Lower lobe of right lung (tissue), 2 donors: ENCODE data around the gene CKMT2. TPM values are rescaled to one million over a fixed set of nuclear protein-coding genes. Genes with fewer than 3 reads are reported as not detected.

Experiments
- ATAC-seq, 2 donors: fragments of 200-7000 bp; cut with Tn5 transposase; one replicate each; pipeline ENCODE4 v1.9.1; 2020 to 2022; ENCODE audit warnings: mild to moderate bottlenecking in 2 of 2, moderate library complexity in 2 of 2
- DNase-seq: peaks from one replicate; pipeline ENCODE4 v3.0.0-alpha.2; 2020
- H3K27ac ChIP-seq: fragments of 200-600 bp; one replicate; pipeline ENCODE4 v1.8.0; 2022
- H3K27me3 ChIP-seq: fragments of 200-600 bp; one replicate; pipeline ENCODE4 v1.8.0; 2022; ENCODE audit warnings: low read depth
- H3K36me3 ChIP-seq: fragments of 200-600 bp; one replicate; pipeline ENCODE4 v1.8.0; 2022; ENCODE audit warnings: mild to moderate bottlenecking
- H3K4me1 ChIP-seq: fragments of 200-600 bp; one replicate; pipeline ENCODE4 v1.8.0; 2022
- H3K4me3 ChIP-seq: fragments of 200-600 bp; one replicate; pipeline ENCODE4 v1.8.0; 2022; ENCODE audit warnings: mild to moderate bottlenecking
- H3K9me3 ChIP-seq: fragments of 200-600 bp; one replicate; pipeline ENCODE4 v1.8.0; 2022
- intact Hi-C: fragments of 100-400 bp; cut with DNase I; formaldehyde crosslinking; loops from one replicate; pipeline ENCODE4 v1.11.0; 2022
- total RNA-seq: library from RNA; stranded (reverse); fragmentation: NEBNext Ultra II Directional; extraction: Animal tissue kit (Norgen Biotek cat#: 25700); gene quantifications from one replicate; pipeline ENCODE4 v1.2.1, GENCODE V29; 2021
- TF ChIP-seq, protein P1 (sequence below): fragments of 200-600 bp; IDR thresholded peaks from one replicate; pipeline ENCODE4 v1.8.0; 2022; ENCODE audit warnings: antibody characterized with exemption, mild to moderate bottlenecking
- donor health status: DM: no; HTN: yes; CAD: no; lungs with severe emphysema.

The CKMT2 gene
- total RNA-seq, 1 donor from 2014 or later, result 1.4 TPM

DNA sequence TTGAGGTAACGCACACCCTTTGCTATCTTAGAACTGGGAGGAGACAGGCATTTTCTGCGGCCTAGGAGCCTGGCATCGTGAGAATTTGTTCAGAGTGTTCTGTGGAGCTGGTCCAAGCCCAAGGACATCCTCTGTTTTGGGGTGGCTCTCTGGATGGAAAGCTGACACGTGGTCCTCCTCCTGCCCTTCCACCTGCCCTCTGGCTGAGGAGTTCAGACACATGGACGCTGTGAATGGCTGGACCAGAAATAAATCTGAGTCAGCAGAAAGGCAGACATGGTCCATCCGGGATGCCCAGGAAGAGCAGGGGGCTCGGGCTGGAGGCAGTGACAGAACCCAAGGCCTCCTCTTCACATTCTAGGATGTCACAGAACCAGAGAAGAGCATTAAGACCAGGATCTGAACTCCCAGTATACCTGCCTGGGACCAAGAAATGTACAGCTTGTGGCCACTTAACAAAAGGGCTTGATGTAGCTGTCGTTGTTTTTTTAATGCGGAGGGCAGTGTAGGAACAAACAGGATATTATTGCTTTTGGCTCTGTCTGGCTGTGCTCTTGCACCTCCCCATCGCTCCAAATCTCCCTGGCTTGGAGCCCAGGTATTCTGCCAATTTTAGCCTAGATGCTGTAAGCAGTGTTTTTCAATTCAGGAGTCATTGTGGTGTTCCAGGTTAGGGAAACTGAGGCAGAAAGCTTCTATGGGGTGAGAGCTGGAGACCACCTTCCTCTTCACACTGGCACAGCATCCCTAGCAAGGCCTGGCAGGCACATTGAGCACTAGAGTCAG lies 2.4 kb downstream of the CKMT2 start:
- TF ChIP-seq, protein P1, sequence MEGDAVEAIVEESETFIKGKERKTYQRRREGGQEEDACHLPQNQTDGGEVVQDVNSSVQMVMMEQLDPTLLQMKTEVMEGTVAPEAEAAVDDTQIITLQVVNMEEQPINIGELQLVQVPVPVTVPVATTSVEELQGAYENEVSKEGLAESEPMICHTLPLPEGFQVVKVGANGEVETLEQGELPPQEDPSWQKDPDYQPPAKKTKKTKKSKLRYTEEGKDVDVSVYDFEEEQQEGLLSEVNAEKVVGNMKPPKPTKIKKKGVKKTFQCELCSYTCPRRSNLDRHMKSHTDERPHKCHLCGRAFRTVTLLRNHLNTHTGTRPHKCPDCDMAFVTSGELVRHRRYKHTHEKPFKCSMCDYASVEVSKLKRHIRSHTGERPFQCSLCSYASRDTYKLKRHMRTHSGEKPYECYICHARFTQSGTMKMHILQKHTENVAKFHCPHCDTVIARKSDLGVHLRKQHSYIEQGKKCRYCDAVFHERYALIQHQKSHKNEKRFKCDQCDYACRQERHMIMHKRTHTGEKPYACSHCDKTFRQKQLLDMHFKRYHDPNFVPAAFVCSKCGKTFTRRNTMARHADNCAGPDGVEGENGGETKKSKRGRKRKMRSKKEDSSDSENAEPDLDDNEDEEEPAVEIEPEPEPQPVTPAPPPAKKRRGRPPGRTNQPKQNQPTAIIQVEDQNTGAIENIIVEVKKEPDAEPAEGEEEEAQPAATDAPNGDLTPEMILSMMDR, result no peak
- intact Hi-C loops, result no loop called here
- Histone ChIP-seq H3K36me3 (no peaks in the 10 kb centered on the region), H3K27ac (no peak overlapping the region), H3K27me3 (no peaks in the 10 kb centered on the region), H3K9me3 (no peaks in the 10 kb centered on the region), H3K4me1 (peaks cover 29% of the 10 kb centered on the region), H3K4me3 (no peak overlapping the region)
- ATAC-seq (no peak), DNase-seq (no peak)

DNA sequence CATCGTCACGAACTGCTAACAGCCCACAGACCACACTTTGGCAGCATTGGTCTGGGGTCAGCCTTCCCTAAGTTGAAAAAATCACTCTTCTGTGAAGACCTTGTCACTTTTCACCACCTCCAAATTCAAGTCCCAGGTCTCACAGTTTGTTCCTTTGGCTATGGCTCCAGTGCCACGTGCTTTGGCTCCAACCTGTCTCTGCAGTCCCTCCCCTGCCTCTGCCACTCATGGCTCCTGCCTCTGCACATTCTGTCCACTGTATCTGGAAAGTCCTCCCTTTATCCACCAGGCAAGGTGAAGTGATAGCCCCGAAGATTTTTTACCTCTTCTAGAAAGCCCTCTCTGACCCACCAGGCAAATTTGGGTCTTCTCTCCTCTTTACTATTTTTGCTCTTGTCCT lies 5.3 kb downstream of the CKMT2 start:
- intact Hi-C loops, result no loop called here
- H3K27me3 ChIP-seq, result no peaks in the 10 kb centered on the region
- TF ChIP-seq, protein P1, result no peak
- no peak overlapping the region for H3K4me3 ChIP-seq
- H3K27ac ChIP-seq, result no peak overlapping the region
- no peaks in the 10 kb centered on the region for H3K9me3 ChIP-seq
- no peak for ATAC-seq
- H3K36me3 ChIP-seq, result no peaks in the 10 kb centered on the region
- no peak for DNase-seq
- peaks cover 17% of the 10 kb centered on the region for H3K4me1 ChIP-seq

DNA sequence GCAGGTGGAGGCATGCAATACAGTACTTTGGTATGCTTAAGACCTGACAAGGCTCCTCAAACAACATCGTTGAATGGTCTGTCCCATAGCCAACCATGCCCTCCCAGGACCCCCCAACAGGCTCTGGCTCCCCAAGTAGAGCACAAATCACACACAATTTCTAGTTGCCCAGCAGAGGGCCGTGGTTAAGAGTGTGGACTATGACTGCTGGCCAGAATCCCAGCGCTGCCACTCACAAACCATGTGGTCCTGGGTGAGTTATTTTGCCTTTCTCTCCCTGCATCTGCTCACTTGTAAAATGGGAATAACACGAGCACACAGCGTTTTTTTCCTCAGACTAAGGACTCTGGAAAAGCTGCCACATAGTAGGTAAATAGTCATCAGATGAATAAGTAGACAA lies 6.5 kb downstream of the CKMT2 start:
- no peak for ATAC-seq
- TF ChIP-seq, protein P1, result no peak
- Histone ChIP-seq H3K4me1 (peaks cover 14% of the 10 kb centered on the region), H3K36me3 (no peaks in the 10 kb centered on the region), H3K9me3 (no peaks in the 10 kb centered on the region), H3K4me3 (no peak overlapping the region), H3K27ac (no peak overlapping the region), H3K27me3 (no peaks in the 10 kb centered on the region)
- intact Hi-C loops, result no loop called here
- no peak for DNase-seq

DNA sequence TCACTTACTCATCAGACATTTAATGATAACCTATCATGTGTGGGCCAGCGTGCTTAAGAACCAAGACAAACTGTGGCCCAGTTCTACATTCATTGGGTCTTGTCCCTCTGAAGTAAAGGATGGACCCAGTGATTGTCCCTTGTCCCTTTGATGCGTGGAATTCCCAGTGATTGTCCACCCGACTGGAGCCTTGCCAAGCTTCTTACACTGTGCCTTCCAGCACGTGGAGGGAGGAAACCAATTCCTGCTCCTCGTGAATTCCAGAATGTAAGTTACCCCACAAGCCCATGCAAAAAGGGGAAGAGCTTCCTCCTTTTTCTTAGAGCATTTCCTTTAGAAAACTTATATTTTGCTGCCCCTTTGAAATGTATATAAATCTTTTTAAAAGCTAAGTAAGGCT lies 7.9 kb downstream of the CKMT2 start:
- Histone ChIP-seq H3K9me3 (no peaks in the 10 kb centered on the region), H3K4me1 (peaks cover under 1% of the 10 kb centered on the region), H3K27me3 (no peaks in the 10 kb centered on the region), H3K4me3 (no peak overlapping the region), H3K36me3 (no peaks in the 10 kb centered on the region), H3K27ac (no peak overlapping the region)
- TF ChIP-seq, protein P1, result no peak
- no peak for ATAC-seq
- no peak for DNase-seq
- intact Hi-C loops, result no loop called here

DNA sequence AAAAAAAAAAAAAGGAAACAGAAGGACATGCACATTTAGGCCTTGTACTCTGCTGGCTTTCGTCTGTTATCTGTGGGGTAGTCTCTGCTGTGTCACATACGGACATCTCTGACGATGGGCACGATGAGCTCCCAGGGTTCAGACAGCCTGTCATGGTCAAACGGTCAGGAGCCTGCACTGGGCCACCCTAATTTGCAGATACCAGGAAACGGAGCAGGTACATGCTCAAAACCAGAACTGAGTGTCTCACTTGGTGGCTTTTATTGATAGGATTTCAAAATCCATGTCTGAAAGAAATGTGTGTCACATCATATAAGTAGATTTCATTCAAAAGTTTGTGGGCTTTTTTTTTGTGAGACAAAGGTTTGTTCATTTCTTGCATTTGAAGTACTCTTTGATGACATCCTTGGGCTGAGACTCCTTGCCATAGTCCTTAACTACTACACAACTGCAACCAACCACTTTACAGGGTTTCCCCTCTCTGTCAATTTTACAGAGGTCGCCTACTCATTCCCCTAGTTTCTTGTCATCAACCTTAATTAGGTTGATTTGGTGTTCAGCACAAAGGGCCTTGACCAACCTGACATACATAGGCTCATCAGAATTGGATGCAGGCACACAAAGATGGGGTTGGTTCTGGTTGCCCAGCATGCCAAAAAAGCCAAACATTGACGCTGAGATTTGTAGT lies 9.0 kb downstream of the CKMT2 start:
- no peaks in the 10 kb centered on the region for H3K9me3 ChIP-seq
- H3K27ac ChIP-seq, result no peak overlapping the region
- ATAC-seq (no peak), DNase-seq (no peak)
- H3K27me3 ChIP-seq, result no peaks in the 10 kb centered on the region
- TF ChIP-seq, protein P1, result no peak
- intact Hi-C loops, result no loop called here
- H3K4me1 ChIP-seq, result no peaks in the 10 kb centered on the region
- H3K4me3 ChIP-seq, result no peak overlapping the region
- no peaks in the 10 kb centered on the region for H3K36me3 ChIP-seq
